ENCODE data around the gene FSIP1. TPM values are rescaled to one million over a fixed set of nuclear protein-coding genes. Genes with fewer than 3 reads are reported as not detected.

FSIP1 gene
- total RNA-seq, 4 donors from 2014 or later, result 1.9 to 8.6 (median 5.6) TPM; not detected in 1

DNA sequence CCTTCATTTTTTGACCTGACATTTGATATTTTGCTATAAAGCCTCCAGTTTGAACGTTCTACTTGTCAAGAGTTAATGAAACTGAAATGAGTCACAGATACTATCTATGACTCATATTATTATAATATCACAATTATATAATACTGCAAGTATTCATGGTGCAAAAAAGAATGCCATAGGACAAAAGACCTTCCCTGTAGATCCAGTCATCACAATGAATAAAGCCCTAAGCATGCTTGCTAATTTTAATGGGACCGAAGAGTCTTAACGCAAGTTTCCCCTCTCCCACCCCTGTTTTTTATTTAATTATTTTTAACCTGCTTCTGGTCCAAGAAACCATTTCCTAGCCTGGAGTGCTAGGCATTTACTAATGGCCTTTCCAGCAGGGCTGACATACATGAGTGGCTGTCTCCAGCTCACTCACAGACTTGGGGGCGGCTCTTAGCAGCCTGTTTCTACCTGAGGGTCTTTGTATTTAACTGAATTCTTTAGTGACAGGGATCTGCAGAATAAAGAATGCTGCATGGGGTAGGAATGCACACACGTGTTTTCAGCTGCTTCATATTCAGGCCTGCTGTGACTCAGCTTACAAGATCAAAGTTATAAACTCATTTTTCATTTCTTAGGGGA, 140.5 kb downstream of the FSIP1 start:
- H3K27me3 ChIP-seq, result no peaks in the 10 kb centered on the region
- intact Hi-C loops (cut with DNase I; ENCODE audit: low total_unique reads), result no loop called here
- no peak for TF ChIP-seq POLR2A (IDR thresholded peaks at IDR 0.05)
- no peak for TF ChIP-seq CTCF (IDR thresholded peaks at IDR 0.05)
- no peak for TF ChIP-seq POLR2AphosphoS5 (IDR thresholded peaks at IDR 0.05)
- TF ChIP-seq EP300 (IDR thresholded peaks at IDR 0.05; ENCODE audit: low read depth), result no peak
- no peaks in the 10 kb centered on the region for H3K9me3 ChIP-seq
- H3K36me3 ChIP-seq, result no peaks in the 10 kb centered on the region
- no peak for DNase-seq
- no peak overlapping the region for H3K4me3 ChIP-seq
- peak overlapping the region; percentile 68 to 81 (median 76) for H3K27ac ChIP-seq
- 45 to 57% methylated on average over 5 of the region's 5 CpGs for WGBS, 2 donors (ENCODE audit: low coverage in 1 of 2)
- in situ Hi-C loops (cut with MboI; ENCODE audit: low pct_ligation_motif_present in 1 of 4, low pct_unique_long_range_greater_than_20kb in 1 of 4, low sequenced_read_pairs in 3 of 4), result no loop called here
- H3K4me1 ChIP-seq, result peaks cover 13 to 74% (median 38%) of the 10 kb centered on the region in 4 donors

- intact Hi-C loops (cut with DNase I; ENCODE audit: low total_unique reads), result no loop called here
- H3K4me1 ChIP-seq, result peaks cover 13 to 74% (median 38%) of the 10 kb centered on the region in 4 donors
- no peaks in the 10 kb centered on the region for H3K27me3 ChIP-seq
- no peak overlapping the region for H3K4me3 ChIP-seq
- TF ChIP-seq POLR2A (IDR thresholded peaks at IDR 0.05), result no peak
- TF ChIP-seq CTCF (IDR thresholded peaks at IDR 0.05), result peak in 4 of 5 experiments; percentile 33 to 92 (median 64)
- TF ChIP-seq POLR2AphosphoS5 (IDR thresholded peaks at IDR 0.05), result peak in 2 of 3 donors; percentile 31 to 33
- no peak for TF ChIP-seq EP300 (IDR thresholded peaks at IDR 0.05; ENCODE audit: low read depth)
- 30 to 39% methylated on average over 11 of the region's 11 CpGs for WGBS, 2 donors (ENCODE audit: low coverage in 1 of 2)
- H3K27ac ChIP-seq, result peak overlapping the region; percentile 68 to 81 (median 76)
- H3K9me3 ChIP-seq, result no peaks in the 10 kb centered on the region
- peak; percentile 54 for DNase-seq
- H3K36me3 ChIP-seq, result no peaks in the 10 kb centered on the region
- in situ Hi-C loops (cut with MboI; ENCODE audit: low pct_ligation_motif_present in 1 of 4, low pct_unique_long_range_greater_than_20kb in 1 of 4, low sequenced_read_pairs in 3 of 4), result no loop called here
Measured at GRCh38 chr15:39641191-39641889, 141.3 kb downstream of the FSIP1 start.

DNA sequence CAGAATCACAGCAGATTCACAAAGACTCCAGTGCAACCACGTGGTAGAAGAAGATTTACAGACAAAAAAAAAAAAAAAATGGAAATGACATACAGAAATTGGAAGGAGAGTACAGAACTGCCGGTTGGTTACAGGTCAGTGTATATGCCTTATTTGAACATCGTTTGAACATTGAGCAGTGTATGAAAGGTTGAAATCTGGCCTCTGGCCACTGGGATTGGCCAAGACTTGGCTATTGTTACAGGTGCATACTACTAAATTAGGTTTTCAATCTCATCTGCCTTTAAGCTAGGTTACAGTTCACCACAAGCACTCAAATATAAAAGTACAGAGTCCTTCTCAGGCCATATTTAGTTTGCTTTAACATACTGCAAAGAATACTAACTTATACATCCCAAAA, 142.0 kb downstream of the FSIP1 start:
- in situ Hi-C loops (cut with MboI; ENCODE audit: low pct_ligation_motif_present in 1 of 4, low pct_unique_long_range_greater_than_20kb in 1 of 4, low sequenced_read_pairs in 3 of 4), result no loop called here
- DNase-seq, result peak; percentile 71
- TF ChIP-seq POLR2AphosphoS5 (IDR thresholded peaks at IDR 0.05) (no peak), CTCF (IDR thresholded peaks at IDR 0.05) (no peak), POLR2A (IDR thresholded peaks at IDR 0.05) (no peak), EP300 (IDR thresholded peaks at IDR 0.05; ENCODE audit: low read depth) (no peak)
- no peaks in the 10 kb centered on the region for H3K27me3 ChIP-seq
- 35 to 43% methylated on average over 3 of the region's 3 CpGs for whole genome bisulfite sequencing, 2 donors (ENCODE audit: low coverage in 1 of 2)
- H3K4me1 ChIP-seq, result peaks cover 13 to 74% (median 38%) of the 10 kb centered on the region in 4 donors
- intact Hi-C loops (cut with DNase I; ENCODE audit: low total_unique reads), result no loop called here
- H3K27ac ChIP-seq, result peak overlapping the region; percentile 68 to 81 (median 76)
- H3K4me3 ChIP-seq, result no peak overlapping the region
- H3K36me3 ChIP-seq, result no peaks in the 10 kb centered on the region
- no peaks in the 10 kb centered on the region for H3K9me3 ChIP-seq

DNA sequence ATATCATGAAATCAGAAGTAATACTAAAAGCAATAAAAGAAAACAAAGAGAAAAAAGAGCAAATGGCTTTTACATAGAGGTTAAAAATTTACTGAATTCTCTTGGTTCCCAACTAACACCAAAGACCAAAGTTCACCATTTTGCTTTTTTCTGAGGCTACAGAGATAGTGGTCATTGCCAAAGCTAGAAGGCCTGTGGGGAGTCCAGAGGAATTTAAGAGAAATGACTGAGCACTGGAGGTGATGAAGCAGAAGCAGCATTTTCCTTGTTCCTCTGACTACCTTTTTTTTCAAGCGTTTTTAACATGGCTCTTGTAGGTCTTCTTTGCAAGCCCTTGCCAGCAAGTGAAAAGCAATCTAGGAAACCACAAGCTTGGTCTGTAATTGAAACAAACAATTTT, 143.6 kb downstream of the FSIP1 start:
- TF ChIP-seq POLR2A (IDR thresholded peaks at IDR 0.05) (no peak), EP300 (IDR thresholded peaks at IDR 0.05; ENCODE audit: low read depth) (no peak), POLR2AphosphoS5 (IDR thresholded peaks at IDR 0.05) (no peak), CTCF (IDR thresholded peaks at IDR 0.05) (no peak)
- no peaks in the 10 kb centered on the region for H3K36me3 ChIP-seq
- H3K27ac ChIP-seq, result peak overlapping the region in 2 of 4 donors; percentile 77 to 81
- H3K9me3 ChIP-seq, result no peaks in the 10 kb centered on the region
- in situ Hi-C loops (cut with MboI; ENCODE audit: low pct_ligation_motif_present in 1 of 4, low pct_unique_long_range_greater_than_20kb in 1 of 4, low sequenced_read_pairs in 3 of 4) (no loop called here), intact Hi-C loops (cut with DNase I; ENCODE audit: low total_unique reads) (no loop called here)
- DNase-seq, result no peak
- H3K4me3 ChIP-seq, result no peak overlapping the region
- H3K4me1 ChIP-seq, result peaks cover 13 to 60% (median 29%) of the 10 kb centered on the region in 4 donors
- H3K27me3 ChIP-seq, result no peaks in the 10 kb centered on the region
- WGBS, 2 donors (ENCODE audit: low coverage in 1 of 2), result 83 to 94% methylated on average over 1 of the region's 1 CpG
